A549 (cell line): ENCODE data around the gene PYCARD. TPM values are rescaled to one million over a fixed set of nuclear protein-coding genes. Genes with fewer than 3 reads are reported as not detected.
A peak's percentile ranks its signal among the peaks of the same experiment; 100 is the strongest.

Source experiments
- ATAC-seq, 2 experiments: fragments of 200-7000 bp in 1 of 2; fragments of >200 bp in 1 of 2; cut with Nextera tagmentation in 1 of 2; cut with Tn5 transposase in 1 of 2; 3 replicates each; pipeline versions ENCODE4 v1.8.0 to v1.9.1; 2018 to 2020; ENCODE audit warnings: mild to moderate bottlenecking in 1 of 2, moderate library complexity in 1 of 2
- CTCF ChIA-PET: fragments of 300-600 bp; sonication (Branson Sonifier 250); formaldehyde crosslinking; extraction: SDS; loops from one replicate; lab custom pipeline; 2021; ENCODE audit warnings: antibody characterized with exemption, inconsistent platforms; lab: Yijun Ruan, JAX
- POLR2A ChIA-PET: fragments of 350-600 bp; formaldehyde crosslinking; extraction: SDS; loops from one replicate; lab custom pipeline; 2021; ENCODE audit warnings: antibody characterized with exemption, inconsistent platforms; lab: Yijun Ruan, JAX
- DNase-seq, 2 experiments: peaks; one replicate each; pipeline versions ENCODE4 v3.0.0 to v3.0.0-alpha.2; 2011 to 2016; ENCODE audit warnings: low read depth in 1 of 2, low spot score in 1 of 2
- FAIRE-seq: peaks from 2 replicates; lab custom pipeline; 2011; peaks lifted over from hg19 to GRCh38; lab: Jason Lieb, UNC
- H3K27ac ChIP-seq, 2 experiments: fragments of >200 bp; sonication (Bioruptor Twin); formaldehyde crosslinking; 3 replicates each; pipeline ENCODE4 v1.5.1; 2016 to 2017
- H3K4me1 ChIP-seq: fragments of >200 bp; sonication (Bioruptor Twin); formaldehyde crosslinking; 3 replicates; pipeline ENCODE4 v1.6.1; 2016
- H3K4me2 ChIP-seq: fragments of >200 bp; sonication (Bioruptor Twin); formaldehyde crosslinking; 3 replicates; pipeline ENCODE4 v1.6.1; 2016
- H3K4me3 ChIP-seq: fragments of >200 bp; sonication (Bioruptor Twin); formaldehyde crosslinking; 3 replicates; pipeline ENCODE4 v1.5.1; 2016
- H3K9me3 ChIP-seq: fragments of >200 bp; sonication (Bioruptor Twin); formaldehyde crosslinking; 3 replicates; pipeline ENCODE4 v1.6.1; 2016
- CBX2 ChIP-seq: fragments of 200-600 bp; sonication (generic); IDR thresholded peaks from 2 replicates; pipeline ENCODE4 v1.6.1; 2016; ENCODE audit warnings: low read depth, mild to moderate bottlenecking, borderline replicate concordance
- CHD4 ChIP-seq: fragments of 200-600 bp; sonication (generic); IDR thresholded peaks from 2 replicates; pipeline ENCODE4 v1.6.1; 2016; ENCODE audit warnings: antibody characterized with exemption, mild to moderate bottlenecking, borderline replicate concordance
- ESRRA ChIP-seq: fragments of 150-350 bp; IDR thresholded peaks from 2 replicates; pipeline ENCODE4 v1.6.1; 2014; ENCODE audit warnings: mild to moderate bottlenecking, low read length, borderline replicate concordance
- FOSL2 ChIP-seq, 2 experiments: fragments of 450-650 bp in 1 of 2; fragments of >200 bp in 1 of 2; sonication (Bioruptor Twin) in 1 of 2; formaldehyde crosslinking; IDR thresholded peaks; 2 replicates each; pipeline versions ENCODE4 v1.5.0 to v1.6.1; 2016 to 2020; ENCODE audit warnings: mild to moderate bottlenecking in 1 of 2, moderate library complexity in 1 of 2
- FOXS1 ChIP-seq: fragments of 250-450 bp; sonication (Bioruptor Pico); IDR thresholded peaks from 2 replicates; pipeline ENCODE4 v1.5.0; 2020; ENCODE audit warnings: mild to moderate bottlenecking, moderate library complexity
- GATA3 ChIP-seq: IDR thresholded peaks from 2 replicates; pipeline ENCODE4 v1.6.1; 2012; ENCODE audit warnings: borderline replicate concordance
- HOXA7 ChIP-seq: fragments of 250-450 bp; sonication (Bioruptor Pico); IDR thresholded peaks from 2 replicates; pipeline ENCODE4 v1.5.0; 2020; ENCODE audit warnings: mild to moderate bottlenecking, moderate library complexity
- HOXB13 ChIP-seq: fragments of 250-450 bp; sonication (Bioruptor Pico); IDR thresholded peaks from 2 replicates; pipeline ENCODE4 v1.5.0; 2020; ENCODE audit warnings: low read depth, mild to moderate bottlenecking, moderate library complexity
- JUNB ChIP-seq: fragments of >200 bp; sonication (Bioruptor Twin); formaldehyde crosslinking; IDR thresholded peaks from 2 replicates; pipeline ENCODE4 v1.6.1; 2016
- KDM5A ChIP-seq: fragments of 200-600 bp; sonication (generic); IDR thresholded peaks from 2 replicates; pipeline ENCODE4 v1.6.1; 2016; ENCODE audit warnings: antibody characterized with exemption, mild to moderate bottlenecking
- MAZ ChIP-seq: fragments of 150-350 bp; IDR thresholded peaks from 2 replicates; pipeline ENCODE4 v1.6.1; 2014; ENCODE audit warnings: antibody characterized with exemption, low read depth, low read length, borderline replicate concordance
- MYC ChIP-seq: IDR thresholded peaks from 2 replicates; pipeline ENCODE4 v1.6.1; 2012; ENCODE audit warnings: mild to moderate bottlenecking, inconsistent platforms, low read length, improper control_type of control experiment, borderline replicate concordance
- NR3C1 ChIP-seq: fragments of >200 bp; sonication (Bioruptor Twin); formaldehyde crosslinking; IDR thresholded peaks from 3 replicates; pipeline ENCODE4 v1.6.1; 2017
- PHF8 ChIP-seq: fragments of 200-600 bp; sonication (generic); IDR thresholded peaks from 2 replicates; pipeline ENCODE4 v1.6.1; 2016; ENCODE audit warnings: low read depth, mild to moderate bottlenecking, antibody characterized with exemption, moderate library complexity, borderline replicate concordance
- RFX5 ChIP-seq: fragments of 450-650 bp; IDR thresholded peaks from 2 replicates; pipeline ENCODE4 v1.7.1; 2014; ENCODE audit warnings: antibody characterized with exemption, mild to moderate bottlenecking, moderate library complexity
- SMC3 ChIP-seq: fragments of >200 bp; sonication (Bioruptor Twin); formaldehyde crosslinking; IDR thresholded peaks from 3 replicates; pipeline ENCODE4 v1.6.1; 2018; ENCODE audit warnings: inconsistent platforms
- SREBF2 ChIP-seq: fragments of 450-650 bp; IDR thresholded peaks from 2 replicates; pipeline ENCODE4 v1.6.1; 2014; ENCODE audit warnings: mild to moderate bottlenecking, moderate library complexity
- ZFP36 ChIP-seq: fragments of 450-650 bp; IDR thresholded peaks from 2 replicates; pipeline ENCODE4 v1.6.1; 2014; ENCODE audit warnings: borderline replicate concordance; ENCODE audit not compliant: partially characterized antibody
- WGBS: methylation state at CpG from one replicate; pipeline ENCODE4 v1.1.6; 2017; ENCODE audit errors: missing lambda C conversion rate; 5-methylcytosine and 5-hydroxymethylcytosine counted together
- polyA plus RNA-seq, 4 experiments: library from polyadenylated mRNA; depleted of rRNA in 3 of 4; stranded (reverse); fragments of >200 nt; fragmentation: RNase III in 1 of 4; extraction: RNeasy Plus Mini Kit Qiagen cat#74134 plus additional on column Dnase treatment in 1 of 4; gene quantifications; 2 replicates in 3 of 4; 3 replicates in 1 of 4; pipeline ENCODE4 v1.2.3, GENCODE V29; 2011 to 2017
- TF ChIP-seq, protein P1 (sequence below): fragments of 150-350 bp; IDR thresholded peaks from 2 replicates; pipeline ENCODE4 v1.6.1; 2014; ENCODE audit warnings: low read depth, mild to moderate bottlenecking, low read length
- TF ChIP-seq, protein P2 (sequence below): IDR thresholded peaks from 2 replicates; pipeline ENCODE4 v1.6.1; 2012
- TF ChIP-seq, protein P3 (sequence below): fragments of 250-450 bp; sonication (Bioruptor Pico); IDR thresholded peaks from 2 replicates; pipeline ENCODE4 v1.5.0; 2021; ENCODE audit warnings: mild to moderate bottlenecking, moderate library complexity, borderline replicate concordance
- TF ChIP-seq, protein P4 (sequence below): fragments of >200 bp; sonication (Bioruptor Twin); formaldehyde crosslinking; IDR thresholded peaks from 2 replicates; pipeline ENCODE4 v1.6.1; 2016
- TF ChIP-seq, protein P5 (sequence below): fragments of >200 bp; sonication (Bioruptor Twin); formaldehyde crosslinking; IDR thresholded peaks from 3 replicates; pipeline ENCODE4 v1.5.1; 2016
- TF ChIP-seq, protein P6 (sequence below): fragments of 250-450 bp; sonication (Bioruptor Pico); IDR thresholded peaks from 2 replicates; pipeline ENCODE4 v1.5.0; 2020; ENCODE audit warnings: low read depth, mild to moderate bottlenecking, moderate library complexity
- TF ChIP-seq, protein P7 (sequence below): fragments of >200 bp; sonication (Bioruptor Twin); formaldehyde crosslinking; IDR thresholded peaks from 3 replicates; pipeline ENCODE4 v1.6.1; 2016

Gene PYCARD
- polyA plus RNA-seq, 2 of the 4 experiments (the other 2 are of a cell fraction) = 16.1 to 30.1 TPM

DNA sequence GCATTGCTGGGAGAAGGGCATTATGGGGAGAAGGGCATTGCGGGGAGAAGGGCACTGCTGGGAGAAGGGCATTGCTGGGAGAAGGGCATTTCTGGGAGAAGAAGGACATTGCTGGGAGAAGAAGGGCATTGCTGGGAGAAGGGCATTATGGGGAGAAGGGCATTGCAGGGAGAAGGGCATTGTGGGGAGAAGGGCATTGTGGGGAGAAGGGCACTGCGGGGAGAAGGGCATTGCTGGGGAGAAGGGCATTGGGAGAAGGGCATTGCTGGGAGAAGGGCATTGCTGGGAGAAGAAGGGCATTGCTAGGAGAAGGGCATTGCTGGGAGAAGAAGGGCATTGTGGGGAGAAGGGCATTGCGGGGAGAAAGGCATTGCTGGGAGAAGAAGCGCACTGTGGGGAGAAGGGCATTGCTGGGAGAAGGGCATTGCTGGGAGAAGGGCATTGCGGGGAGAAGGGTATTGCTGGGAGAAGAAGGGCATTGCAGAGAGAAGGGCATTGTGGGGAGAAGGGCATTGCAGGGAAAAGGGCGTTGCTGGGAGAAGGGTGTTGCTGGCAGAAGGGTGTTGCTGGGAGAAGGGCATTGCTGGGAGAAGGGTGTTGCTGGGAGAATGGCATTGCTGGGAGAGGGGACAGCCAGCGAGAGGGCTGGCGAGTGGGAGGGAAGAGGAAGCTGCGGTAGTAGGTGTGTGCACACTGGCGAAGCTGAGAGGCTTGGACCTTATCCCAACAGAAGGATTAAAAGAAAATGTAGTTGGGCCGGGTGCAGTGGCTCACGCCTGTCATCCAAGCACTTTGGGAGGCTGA, 19.0 kb upstream of the PYCARD start:
- CTCF ChIA-PET = no interaction called here
- Histone ChIP-seq H3K27ac (no peak overlapping the region), H3K4me3 (no peak overlapping the region), H3K4me2 (no peak overlapping the region), H3K9me3 (no peaks in the 10 kb centered on the region), H3K4me1 (no peaks in the 10 kb centered on the region)
- DNase-seq (no peak), ATAC-seq (peak in 1 of 2 experiments; percentile 23; a peak in 2 of 6 replicates), FAIRE-seq (no peak)
- POLR2A ChIA-PET = no interaction called here
- TF ChIP-seq JUNB (no peak), MYC (no peak), SMC3 (no peak), HOXB13 (no peak), FOXS1 (no peak), RFX5 (no peak)
- TF ChIP-seq, protein P1, sequence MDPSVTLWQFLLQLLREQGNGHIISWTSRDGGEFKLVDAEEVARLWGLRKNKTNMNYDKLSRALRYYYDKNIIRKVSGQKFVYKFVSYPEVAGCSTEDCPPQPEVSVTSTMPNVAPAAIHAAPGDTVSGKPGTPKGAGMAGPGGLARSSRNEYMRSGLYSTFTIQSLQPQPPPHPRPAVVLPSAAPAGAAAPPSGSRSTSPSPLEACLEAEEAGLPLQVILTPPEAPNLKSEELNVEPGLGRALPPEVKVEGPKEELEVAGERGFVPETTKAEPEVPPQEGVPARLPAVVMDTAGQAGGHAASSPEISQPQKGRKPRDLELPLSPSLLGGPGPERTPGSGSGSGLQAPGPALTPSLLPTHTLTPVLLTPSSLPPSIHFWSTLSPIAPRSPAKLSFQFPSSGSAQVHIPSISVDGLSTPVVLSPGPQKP = no peak
- TF ChIP-seq, protein P2, sequence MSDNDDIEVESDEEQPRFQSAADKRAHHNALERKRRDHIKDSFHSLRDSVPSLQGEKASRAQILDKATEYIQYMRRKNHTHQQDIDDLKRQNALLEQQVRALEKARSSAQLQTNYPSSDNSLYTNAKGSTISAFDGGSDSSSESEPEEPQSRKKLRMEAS = no peak
- WGBS = 70% methylated on average over 12 of the region's 12 CpGs

DNA sequence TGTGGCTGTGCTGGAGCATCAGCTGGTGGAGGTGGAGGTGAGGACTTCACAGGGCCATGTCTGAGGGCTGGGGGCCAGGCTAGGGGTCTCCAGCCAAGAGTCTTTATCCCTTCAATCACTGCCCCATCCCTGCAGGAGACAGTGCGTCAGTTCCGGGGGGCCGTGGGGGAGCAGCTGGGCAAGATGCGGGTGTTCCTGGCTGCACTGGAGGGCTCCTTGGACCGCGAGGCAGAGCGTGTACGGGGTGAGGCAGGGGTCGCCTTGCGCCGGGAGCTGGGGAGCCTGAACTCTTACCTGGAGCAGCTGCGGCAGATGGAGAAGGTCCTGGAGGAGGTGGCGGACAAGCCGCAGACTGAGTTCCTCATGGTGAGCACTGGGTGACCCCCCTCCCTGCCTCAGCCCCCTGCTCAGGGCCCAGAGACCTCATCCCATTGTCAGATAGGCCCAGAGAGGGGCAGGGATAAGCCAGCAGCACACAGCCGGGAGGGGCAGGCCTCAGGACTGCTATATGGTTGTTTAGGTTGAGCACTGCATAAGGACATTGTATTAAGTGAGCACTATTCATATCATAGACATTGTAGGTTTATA, 16.7 kb upstream of the PYCARD start:
- ATAC-seq (no peak), FAIRE-seq (no peak), DNase-seq (no peak)
- 91% methylated on average over 6 of the region's 15 CpGs for WGBS
- Histone ChIP-seq H3K4me1 (peaks cover 5% of the 10 kb centered on the region; the same call in 2 of the 3 replicates), H3K27ac (no peak overlapping the region), H3K4me3 (no peak overlapping the region), H3K9me3 (no peaks in the 10 kb centered on the region), H3K4me2 (no peak overlapping the region)
- TF ChIP-seq GATA3 = no peak
- CTCF ChIA-PET = no interaction called here
- POLR2A ChIA-PET = no interaction called here

DNA sequence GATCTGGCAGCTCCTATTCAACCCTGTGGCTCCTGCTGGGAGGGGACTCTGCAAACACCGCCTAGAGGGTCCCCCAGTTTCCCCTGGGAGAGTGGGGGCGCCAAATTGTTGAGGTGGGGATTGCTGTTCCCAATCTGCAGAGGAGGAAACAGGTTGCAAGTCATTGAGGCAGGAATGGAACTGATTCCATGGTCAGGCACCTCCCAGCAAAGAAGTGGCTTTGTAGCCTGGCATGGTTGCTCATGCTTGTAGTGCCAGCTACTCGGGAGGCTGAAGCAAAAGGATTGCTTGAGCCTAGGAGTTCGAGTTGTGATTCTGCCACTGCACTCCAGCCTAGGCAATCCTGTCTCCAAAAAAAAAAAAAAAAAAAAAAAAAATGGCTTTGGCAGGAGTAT, 14.6 kb upstream of the PYCARD start:
- FAIRE-seq = no peak
- Histone ChIP-seq H3K4me2 (no peak overlapping the region), H3K4me1 (peaks cover 5% of the 10 kb centered on the region; the same call in 2 of the 3 replicates), H3K9me3 (no peaks in the 10 kb centered on the region), H3K27ac (no peak overlapping the region), H3K4me3 (no peak overlapping the region)
- DNase-seq = no peak
- CTCF ChIA-PET = no interaction called here
- WGBS = 17% methylated on average over 4 of the region's 4 CpGs
- no peak for ATAC-seq
- POLR2A ChIA-PET = interaction anchor here (1.8 kb wide), 1 partner anchor 37 kb away, joined by 8 read pairs; the partner anchor contains the start of gene FUS
- TF ChIP-seq JUNB = no peak
- TF ChIP-seq KDM5A = no peak
- no peak for TF ChIP-seq NR3C1
- TF ChIP-seq, protein P3, sequence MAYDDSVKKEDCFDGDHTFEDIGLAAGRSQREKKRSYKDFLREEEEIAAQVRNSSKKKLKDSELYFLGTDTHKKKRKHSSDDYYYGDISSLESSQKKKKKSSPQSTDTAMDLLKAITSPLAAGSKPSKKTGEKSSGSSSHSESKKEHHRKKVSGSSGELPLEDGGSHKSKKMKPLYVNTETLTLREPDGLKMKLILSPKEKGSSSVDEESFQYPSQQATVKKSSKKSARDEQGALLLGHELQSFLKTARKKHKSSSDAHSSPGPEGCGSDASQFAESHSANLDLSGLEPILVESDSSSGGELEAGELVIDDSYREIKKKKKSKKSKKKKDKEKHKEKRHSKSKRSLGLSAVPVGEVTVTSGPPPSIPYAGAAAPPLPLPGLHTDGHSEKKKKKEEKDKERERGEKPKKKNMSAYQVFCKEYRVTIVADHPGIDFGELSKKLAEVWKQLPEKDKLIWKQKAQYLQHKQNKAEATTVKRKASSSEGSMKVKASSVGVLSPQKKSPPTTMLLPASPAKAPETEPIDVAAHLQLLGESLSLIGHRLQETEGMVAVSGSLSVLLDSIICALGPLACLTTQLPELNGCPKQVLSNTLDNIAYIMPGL (CRISPR knock-in tag) = no peak
- no peak for TF ChIP-seq CHD4
- no peak for TF ChIP-seq HOXA7 (CRISPR knock-in tag)
- TF ChIP-seq MAZ = no peak
- no peak for TF ChIP-seq ESRRA
- TF ChIP-seq SREBF2 = no peak
- no peak for TF ChIP-seq FOSL2 (IDR thresholded peaks at IDR 0.05)
- no peak for TF ChIP-seq FOSL2 (CRISPR knock-in tag; IDR thresholded peaks at IDR 0.05)
- no peak for TF ChIP-seq PHF8
- TF ChIP-seq, protein P4, sequence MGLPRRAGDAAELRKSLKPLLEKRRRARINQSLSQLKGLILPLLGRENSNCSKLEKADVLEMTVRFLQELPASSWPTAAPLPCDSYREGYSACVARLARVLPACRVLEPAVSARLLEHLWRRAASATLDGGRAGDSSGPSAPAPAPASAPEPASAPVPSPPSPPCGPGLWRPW = no peak
- TF ChIP-seq, protein P5, sequence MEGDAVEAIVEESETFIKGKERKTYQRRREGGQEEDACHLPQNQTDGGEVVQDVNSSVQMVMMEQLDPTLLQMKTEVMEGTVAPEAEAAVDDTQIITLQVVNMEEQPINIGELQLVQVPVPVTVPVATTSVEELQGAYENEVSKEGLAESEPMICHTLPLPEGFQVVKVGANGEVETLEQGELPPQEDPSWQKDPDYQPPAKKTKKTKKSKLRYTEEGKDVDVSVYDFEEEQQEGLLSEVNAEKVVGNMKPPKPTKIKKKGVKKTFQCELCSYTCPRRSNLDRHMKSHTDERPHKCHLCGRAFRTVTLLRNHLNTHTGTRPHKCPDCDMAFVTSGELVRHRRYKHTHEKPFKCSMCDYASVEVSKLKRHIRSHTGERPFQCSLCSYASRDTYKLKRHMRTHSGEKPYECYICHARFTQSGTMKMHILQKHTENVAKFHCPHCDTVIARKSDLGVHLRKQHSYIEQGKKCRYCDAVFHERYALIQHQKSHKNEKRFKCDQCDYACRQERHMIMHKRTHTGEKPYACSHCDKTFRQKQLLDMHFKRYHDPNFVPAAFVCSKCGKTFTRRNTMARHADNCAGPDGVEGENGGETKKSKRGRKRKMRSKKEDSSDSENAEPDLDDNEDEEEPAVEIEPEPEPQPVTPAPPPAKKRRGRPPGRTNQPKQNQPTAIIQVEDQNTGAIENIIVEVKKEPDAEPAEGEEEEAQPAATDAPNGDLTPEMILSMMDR = no peak
- TF ChIP-seq ZFP36 = no peak
- no peak for TF ChIP-seq CBX2
- TF ChIP-seq, protein P6, sequence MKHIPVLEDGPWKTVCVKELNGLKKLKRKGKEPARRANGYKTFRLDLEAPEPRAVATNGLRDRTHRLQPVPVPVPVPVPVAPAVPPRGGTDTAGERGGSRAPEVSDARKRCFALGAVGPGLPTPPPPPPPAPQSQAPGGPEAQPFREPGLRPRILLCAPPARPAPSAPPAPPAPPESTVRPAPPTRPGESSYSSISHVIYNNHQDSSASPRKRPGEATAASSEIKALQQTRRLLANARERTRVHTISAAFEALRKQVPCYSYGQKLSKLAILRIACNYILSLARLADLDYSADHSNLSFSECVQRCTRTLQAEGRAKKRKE (CRISPR knock-in tag) = no peak
- TF ChIP-seq, protein P7, sequence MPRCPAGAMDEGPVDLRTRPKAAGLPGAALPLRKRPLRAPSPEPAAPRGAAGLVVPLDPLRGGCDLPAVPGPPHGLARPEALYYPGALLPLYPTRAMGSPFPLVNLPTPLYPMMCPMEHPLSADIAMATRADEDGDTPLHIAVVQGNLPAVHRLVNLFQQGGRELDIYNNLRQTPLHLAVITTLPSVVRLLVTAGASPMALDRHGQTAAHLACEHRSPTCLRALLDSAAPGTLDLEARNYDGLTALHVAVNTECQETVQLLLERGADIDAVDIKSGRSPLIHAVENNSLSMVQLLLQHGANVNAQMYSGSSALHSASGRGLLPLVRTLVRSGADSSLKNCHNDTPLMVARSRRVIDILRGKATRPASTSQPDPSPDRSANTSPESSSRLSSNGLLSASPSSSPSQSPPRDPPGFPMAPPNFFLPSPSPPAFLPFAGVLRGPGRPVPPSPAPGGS = no peak
